ENCODE data around the gene WDR12.
"Not testable (repeated sequence)": the region's sequence is repeated elsewhere in the genome, so short reads cannot be mapped to it uniquely, and the experiment has no call there.

WDR12 gene

DNA sequence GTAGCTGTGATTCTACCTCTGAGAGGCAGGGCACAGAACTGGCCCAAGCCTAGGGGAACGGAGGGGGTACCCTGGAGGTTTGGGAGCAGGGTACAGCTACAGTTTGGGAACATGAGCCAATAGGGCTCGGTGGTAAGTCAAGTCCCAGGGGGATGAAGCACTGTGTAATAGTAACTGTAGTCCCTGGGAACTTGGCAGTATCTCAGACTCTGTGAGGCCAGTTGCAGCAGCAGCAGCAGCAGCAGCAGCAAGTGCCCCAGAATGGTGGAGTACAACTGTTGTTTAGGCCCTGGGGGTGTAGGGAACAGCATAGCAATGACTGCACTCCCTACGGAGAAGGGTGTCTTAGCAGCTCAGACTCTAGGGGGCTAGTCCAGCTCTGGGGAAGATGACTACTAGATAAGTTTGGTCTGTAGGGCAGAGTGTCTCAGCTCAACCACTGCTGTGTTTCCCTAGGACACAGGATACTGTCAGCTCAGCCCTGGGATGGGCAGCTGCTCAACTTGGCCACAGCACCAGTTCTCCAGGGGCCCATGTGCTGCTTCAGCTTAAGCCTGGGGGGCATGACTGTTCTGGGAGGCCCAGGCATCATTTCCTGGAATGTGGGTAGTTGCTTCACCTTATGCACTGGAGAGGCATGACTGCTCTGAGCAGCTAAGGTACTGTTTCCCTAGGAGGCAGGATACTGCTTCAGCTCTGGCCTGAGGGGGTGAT, 21.1 kb upstream of the WDR12 start:
- Histone ChIP-seq H3K36me3 (ENCODE audit: control insufficient read depth, insufficient read depth, low read length) (peaks cover 3% of the 10 kb centered on the region), H3K9ac (ENCODE audit: low read length) (no peak overlapping the region), H3K4me1 (ENCODE audit: control insufficient read depth, insufficient read depth, low read length) (no peaks in the 10 kb centered on the region), H3K27ac (ENCODE audit: low read depth, low read length) (no peak overlapping the region), H3K27me3 (ENCODE audit: control insufficient read depth, insufficient read depth, low read length) (no peaks in the 10 kb centered on the region), H3K4me3 (ENCODE audit: low read length) (no peak overlapping the region)

DNA sequence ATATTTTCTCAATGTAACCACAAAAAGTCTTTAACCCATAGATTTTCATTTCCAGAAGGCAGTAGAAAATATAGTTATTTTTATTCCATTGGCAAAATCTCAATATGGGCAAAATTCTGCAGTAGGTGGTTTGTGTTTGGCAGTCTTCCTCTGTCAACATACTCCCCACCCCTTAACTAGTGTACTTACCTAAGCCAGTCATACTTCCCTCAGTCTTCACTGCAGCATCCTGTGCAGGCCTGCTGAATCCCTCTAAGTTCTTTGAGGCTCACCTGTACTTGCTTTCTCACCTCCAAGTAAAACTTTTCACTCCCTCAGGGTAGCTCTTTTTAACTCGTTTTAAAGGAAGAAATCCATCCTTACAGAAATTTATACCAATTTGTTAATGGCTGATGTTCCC, 7.4 kb upstream of the WDR12 start:
- no peaks in the 10 kb centered on the region for H3K4me1 ChIP-seq (ENCODE audit: control insufficient read depth, insufficient read depth, low read length)
- H3K4me3 ChIP-seq (ENCODE audit: low read length) = no peak overlapping the region
- H3K9ac ChIP-seq (ENCODE audit: low read length) = no peak overlapping the region
- no peaks in the 10 kb centered on the region for H3K27me3 ChIP-seq (ENCODE audit: control insufficient read depth, insufficient read depth, low read length)
- H3K27ac ChIP-seq (ENCODE audit: low read depth, low read length) = no peak overlapping the region
- H3K36me3 ChIP-seq (ENCODE audit: control insufficient read depth, insufficient read depth, low read length) = peaks cover 2% of the 10 kb centered on the region

DNA sequence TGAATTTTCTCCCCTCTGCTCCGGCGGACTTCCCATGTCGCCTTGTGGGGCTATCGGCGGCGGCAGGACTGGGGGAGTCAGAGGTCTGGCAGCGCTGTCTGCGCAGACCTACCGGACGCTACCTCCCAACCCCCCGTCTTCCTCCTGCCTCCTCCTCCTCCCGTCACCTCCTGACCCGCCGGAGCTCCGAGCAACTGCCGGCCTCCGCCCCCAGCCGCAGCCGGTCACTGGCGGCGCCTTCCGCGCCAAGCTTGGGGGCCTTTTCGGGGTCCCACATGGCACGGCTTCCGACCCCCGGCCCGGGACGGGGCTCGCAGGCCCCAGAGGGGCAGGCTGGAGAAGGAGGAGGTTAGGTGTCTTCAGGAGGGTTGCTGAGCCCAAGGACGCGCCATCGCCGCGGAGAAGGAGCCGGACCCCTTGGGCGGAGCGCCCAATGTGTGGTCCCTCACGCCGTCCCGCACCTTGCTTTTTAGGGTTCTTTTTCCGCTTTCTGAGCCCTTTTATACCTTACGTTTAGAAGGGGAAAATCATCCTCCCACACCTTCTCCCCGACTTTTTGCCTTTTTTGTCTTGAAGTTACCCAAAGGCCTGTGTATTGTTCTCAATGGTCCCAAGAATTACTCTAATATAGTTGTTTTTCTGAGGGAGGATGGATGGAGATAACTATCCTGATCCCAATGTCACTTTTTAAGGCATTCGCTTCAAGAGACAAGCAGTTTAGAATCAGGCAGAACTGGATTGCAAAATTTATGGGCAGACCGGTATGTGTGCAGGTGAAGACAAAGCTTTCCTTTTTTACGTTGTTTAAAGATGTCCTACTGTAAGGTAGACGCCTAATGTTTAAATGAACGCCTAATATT, 1.1 kb upstream of the WDR12 start:
- not testable (repeated sequence) for H3K27me3 ChIP-seq (ENCODE audit: control insufficient read depth, insufficient read depth, low read length); H3K9ac ChIP-seq (ENCODE audit: low read length); H3K36me3 ChIP-seq (ENCODE audit: control insufficient read depth, insufficient read depth, low read length); H3K4me1 ChIP-seq (ENCODE audit: control insufficient read depth, insufficient read depth, low read length)
- Histone ChIP-seq H3K27ac (ENCODE audit: low read depth, low read length) (peak overlapping the region; percentile 88), H3K4me3 (ENCODE audit: low read length) (peak overlapping the region; percentile 80)

DNA sequence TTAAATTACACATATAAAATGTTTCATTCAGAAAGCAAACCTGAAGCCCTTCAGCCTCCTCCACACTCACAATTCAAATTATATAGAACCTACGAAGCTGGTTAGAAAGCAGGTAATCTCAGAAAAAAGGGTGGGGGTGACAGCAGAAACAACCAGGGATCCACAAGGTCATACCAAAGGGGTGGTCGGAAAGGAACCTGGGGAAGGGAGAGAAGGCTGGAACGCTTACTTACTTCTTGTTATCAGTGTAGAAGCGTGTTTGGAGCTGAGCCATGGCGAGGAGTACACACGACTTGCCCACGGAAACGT, 316 bp downstream of the WDR12 start:
- H3K4me3 ChIP-seq (ENCODE audit: low read length) = peak overlapping the region; percentile 80
- no peaks in the 10 kb centered on the region for H3K36me3 ChIP-seq (ENCODE audit: control insufficient read depth, insufficient read depth, low read length)
- H3K27me3 ChIP-seq (ENCODE audit: control insufficient read depth, insufficient read depth, low read length) = no peaks in the 10 kb centered on the region
- peaks cover 3% of the 10 kb centered on the region for H3K4me1 ChIP-seq (ENCODE audit: control insufficient read depth, insufficient read depth, low read length)
- no peak overlapping the region for H3K9ac ChIP-seq (ENCODE audit: low read length)
- H3K27ac ChIP-seq (ENCODE audit: low read depth, low read length) = peak overlapping the region; percentile 16

DNA sequence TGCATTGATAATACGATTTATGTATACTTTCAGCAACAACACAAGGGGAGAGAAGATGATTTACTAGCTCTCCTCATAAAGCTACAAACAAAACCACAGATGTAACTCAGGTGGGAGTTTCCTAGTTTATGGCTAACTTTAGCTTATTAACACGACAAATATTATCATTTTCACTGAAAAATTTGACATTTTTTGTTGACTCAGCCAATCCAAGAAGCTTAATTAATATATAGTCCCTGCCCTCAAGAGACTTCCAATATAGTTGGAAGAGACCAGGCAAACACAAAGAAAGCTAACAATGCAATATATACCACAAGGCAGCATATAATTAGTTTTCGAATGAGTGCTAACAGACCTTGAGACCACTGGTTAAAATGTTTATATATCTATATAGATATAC, 775 bp downstream of the WDR12 start:
- H3K4me3 ChIP-seq (ENCODE audit: low read length) = peak overlapping the region; percentile 80
- H3K36me3 ChIP-seq (ENCODE audit: control insufficient read depth, insufficient read depth, low read length) = no peaks in the 10 kb centered on the region
- no peak overlapping the region for H3K27ac ChIP-seq (ENCODE audit: low read depth, low read length)
- H3K9ac ChIP-seq (ENCODE audit: low read length) = no peak overlapping the region
- H3K4me1 ChIP-seq (ENCODE audit: control insufficient read depth, insufficient read depth, low read length) = peaks cover 3% of the 10 kb centered on the region
- H3K27me3 ChIP-seq (ENCODE audit: control insufficient read depth, insufficient read depth, low read length) = no peaks in the 10 kb centered on the region

DNA sequence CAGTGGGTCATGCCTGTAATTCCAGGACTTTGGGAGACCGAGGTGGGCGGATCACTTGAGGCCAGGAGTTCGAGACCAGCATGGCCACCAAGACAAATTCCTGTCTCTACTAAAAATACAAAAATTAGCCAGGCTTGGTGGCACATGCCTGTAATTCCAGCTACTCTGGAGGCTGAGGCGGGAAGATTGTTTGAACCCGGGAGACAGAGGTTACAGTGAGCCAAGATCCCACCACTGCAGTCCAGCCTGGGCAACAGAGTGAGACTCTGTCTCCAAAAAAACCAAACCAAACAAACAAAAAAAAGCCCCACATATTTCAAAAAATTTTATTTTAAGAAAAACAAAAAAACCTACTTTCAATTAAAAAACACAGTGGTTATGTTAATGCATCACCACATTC, 1.2 kb downstream of the WDR12 start:
- peak overlapping the region; percentile 80 for H3K4me3 ChIP-seq (ENCODE audit: low read length)
- not testable (repeated sequence) for H3K9ac ChIP-seq (ENCODE audit: low read length); H3K4me1 ChIP-seq (ENCODE audit: control insufficient read depth, insufficient read depth, low read length); H3K36me3 ChIP-seq (ENCODE audit: control insufficient read depth, insufficient read depth, low read length); H3K27me3 ChIP-seq (ENCODE audit: control insufficient read depth, insufficient read depth, low read length); H3K27ac ChIP-seq (ENCODE audit: low read depth, low read length)

DNA sequence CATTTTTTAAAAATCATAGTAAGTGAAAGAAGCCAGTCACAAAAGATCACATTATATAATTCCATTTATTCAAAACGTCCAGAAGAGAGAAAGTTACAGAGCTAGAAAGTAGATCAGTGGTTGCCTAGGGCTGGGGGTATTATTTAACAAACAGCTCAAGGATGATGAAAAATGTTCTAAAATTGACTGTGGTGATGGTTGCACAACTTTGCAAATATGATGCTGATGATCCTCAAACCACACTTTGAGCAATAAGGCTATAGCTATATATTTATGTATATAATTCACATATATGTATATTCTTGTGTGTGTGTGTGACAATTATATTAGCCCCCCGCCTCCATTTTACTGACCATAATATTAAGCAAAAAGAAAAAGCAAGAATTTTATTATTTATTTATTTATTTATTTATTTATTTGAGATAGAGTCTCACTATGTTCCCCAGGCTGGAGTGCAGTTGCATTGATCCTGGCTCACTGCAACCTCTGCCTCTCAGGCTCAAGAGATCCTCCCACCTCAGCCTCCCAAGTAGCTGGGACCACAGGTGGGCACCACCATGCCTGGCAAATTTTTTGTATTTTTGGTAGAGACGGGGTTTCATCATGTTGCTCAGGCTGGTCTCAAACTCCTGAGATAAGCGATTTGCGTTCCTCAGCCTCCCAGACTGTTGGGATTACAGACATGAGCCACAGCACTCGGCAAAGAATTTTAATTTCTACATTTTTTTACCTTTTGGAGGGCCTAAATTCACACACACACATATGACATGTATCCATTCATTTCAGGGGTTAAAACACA, 1.9 kb downstream of the WDR12 start:
- no peaks in the 10 kb centered on the region for H3K36me3 ChIP-seq (ENCODE audit: control insufficient read depth, insufficient read depth, low read length)
- H3K27me3 ChIP-seq (ENCODE audit: control insufficient read depth, insufficient read depth, low read length) = no peaks in the 10 kb centered on the region
- no peak overlapping the region for H3K9ac ChIP-seq (ENCODE audit: low read length)
- peaks cover 3% of the 10 kb centered on the region for H3K4me1 ChIP-seq (ENCODE audit: control insufficient read depth, insufficient read depth, low read length)
- no peak overlapping the region for H3K4me3 ChIP-seq (ENCODE audit: low read length)
- H3K27ac ChIP-seq (ENCODE audit: low read depth, low read length) = no peak overlapping the region

DNA sequence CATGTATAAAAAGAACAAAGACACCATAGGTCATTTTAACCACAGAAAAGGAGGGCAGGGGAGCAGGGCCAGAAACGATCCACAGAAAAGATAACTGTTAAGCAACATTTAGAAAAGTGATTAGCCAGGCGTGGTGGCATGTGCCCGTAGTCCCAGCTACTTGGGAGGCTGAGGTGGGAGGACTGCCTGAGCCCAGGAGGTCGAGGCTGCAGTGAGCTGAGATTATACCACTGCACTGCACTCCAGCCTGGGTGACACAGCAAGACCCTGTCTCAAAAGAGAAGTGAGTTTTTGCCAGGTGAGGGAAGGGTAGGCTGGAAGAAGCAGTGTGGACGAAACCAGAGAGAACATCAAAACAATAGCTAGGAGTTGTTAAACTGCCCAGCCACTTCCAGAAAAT, 3.3 kb downstream of the WDR12 start:
- Histone ChIP-seq H3K27ac (ENCODE audit: low read depth, low read length) (no peak overlapping the region), H3K36me3 (ENCODE audit: control insufficient read depth, insufficient read depth, low read length) (no peaks in the 10 kb centered on the region), H3K4me1 (ENCODE audit: control insufficient read depth, insufficient read depth, low read length) (peaks cover 3% of the 10 kb centered on the region), H3K4me3 (ENCODE audit: low read length) (no peak overlapping the region), H3K9ac (ENCODE audit: low read length) (no peak overlapping the region), H3K27me3 (ENCODE audit: control insufficient read depth, insufficient read depth, low read length) (no peaks in the 10 kb centered on the region)

DNA sequence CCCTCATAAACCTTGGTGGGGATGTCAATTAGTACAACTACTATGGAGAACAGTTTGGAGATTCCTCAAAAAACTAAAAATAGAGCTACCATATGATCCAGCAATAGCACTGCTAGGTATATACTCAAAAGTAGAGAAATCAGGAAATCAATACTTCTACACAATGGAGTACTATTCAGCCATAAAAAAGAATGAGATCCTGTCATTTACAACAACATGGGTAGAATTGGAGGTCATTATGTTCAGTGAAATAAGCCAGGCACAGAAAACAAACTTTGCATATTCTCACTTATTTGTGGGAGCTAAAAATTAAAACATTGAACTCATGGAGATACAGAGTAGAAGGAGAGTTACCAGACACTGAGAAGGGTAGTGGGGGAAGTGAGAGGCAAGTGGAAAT, 6.0 kb downstream of the WDR12 start:
- H3K27ac ChIP-seq (ENCODE audit: low read depth, low read length); H3K4me3 ChIP-seq (ENCODE audit: low read length); H3K36me3 ChIP-seq (ENCODE audit: control insufficient read depth, insufficient read depth, low read length); H3K9ac ChIP-seq (ENCODE audit: low read length); H3K27me3 ChIP-seq (ENCODE audit: control insufficient read depth, insufficient read depth, low read length); H3K4me1 ChIP-seq (ENCODE audit: control insufficient read depth, insufficient read depth, low read length): not testable (repeated sequence)

DNA sequence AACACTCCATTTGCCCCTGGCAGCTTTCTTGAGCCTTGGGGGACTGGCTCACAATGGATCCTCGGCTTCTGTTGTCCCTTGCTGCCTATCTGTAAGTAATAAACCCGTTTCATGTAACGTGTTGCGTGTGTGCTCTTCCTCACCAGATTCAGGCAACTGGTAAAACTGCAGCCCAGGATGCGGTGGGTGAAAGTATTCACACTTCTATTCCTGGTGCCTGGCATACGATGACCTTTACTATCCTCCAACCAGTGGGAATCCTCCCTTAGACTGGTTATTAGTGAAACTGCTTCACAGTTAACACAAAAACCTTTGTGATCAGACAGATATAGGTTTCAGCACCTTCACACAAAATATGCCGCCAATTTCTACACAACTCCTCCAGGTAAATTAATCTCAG, 26.3 kb downstream of the WDR12 start:
- Histone ChIP-seq H3K27ac (ENCODE audit: low read depth, low read length) (no peak overlapping the region), H3K27me3 (ENCODE audit: control insufficient read depth, insufficient read depth, low read length) (no peaks in the 10 kb centered on the region), H3K36me3 (ENCODE audit: control insufficient read depth, insufficient read depth, low read length) (peaks cover 13% of the 10 kb centered on the region), H3K4me1 (ENCODE audit: control insufficient read depth, insufficient read depth, low read length) (no peaks in the 10 kb centered on the region), H3K4me3 (ENCODE audit: low read length) (no peak overlapping the region), H3K9ac (ENCODE audit: low read length) (no peak overlapping the region)

DNA sequence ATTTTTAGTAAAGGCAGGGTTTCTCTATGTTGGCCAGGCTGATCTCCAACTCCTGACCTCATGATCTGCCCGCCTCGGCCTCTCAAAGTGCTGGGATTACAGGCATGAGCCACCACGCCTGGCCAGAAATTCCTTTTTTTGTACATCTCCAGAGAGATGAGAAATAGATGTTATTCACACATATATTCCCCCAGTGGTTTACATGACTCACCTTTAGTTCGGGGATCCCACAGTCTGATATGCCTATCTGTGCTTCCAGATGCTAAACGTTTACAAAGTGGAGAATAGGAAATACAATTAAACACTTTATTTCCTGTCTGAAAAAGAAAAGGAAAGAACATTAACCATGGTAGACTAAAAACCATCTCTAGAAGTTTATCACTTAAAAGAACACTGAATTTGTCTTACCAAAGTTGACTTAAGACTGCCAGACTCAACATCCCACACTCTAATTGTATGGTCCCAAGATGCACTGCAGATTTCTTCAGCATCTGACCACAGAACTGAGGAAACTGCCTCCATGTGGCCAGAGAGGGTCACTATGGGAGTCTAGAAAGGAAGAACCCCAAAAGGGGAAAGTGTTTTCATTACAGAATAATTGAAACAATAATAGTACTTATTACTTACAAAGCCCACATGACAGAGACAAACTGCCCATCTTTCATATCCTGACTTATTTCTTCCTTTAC, 27.3 kb downstream of the WDR12 start:
- H3K4me3 ChIP-seq (ENCODE audit: low read length) = no peak overlapping the region
- H3K9ac ChIP-seq (ENCODE audit: low read length) = no peak overlapping the region
- no peaks in the 10 kb centered on the region for H3K4me1 ChIP-seq (ENCODE audit: control insufficient read depth, insufficient read depth, low read length)
- peaks cover 8% of the 10 kb centered on the region for H3K36me3 ChIP-seq (ENCODE audit: control insufficient read depth, insufficient read depth, low read length)
- H3K27me3 ChIP-seq (ENCODE audit: control insufficient read depth, insufficient read depth, low read length) = no peaks in the 10 kb centered on the region
- no peak overlapping the region for H3K27ac ChIP-seq (ENCODE audit: low read depth, low read length)

DNA sequence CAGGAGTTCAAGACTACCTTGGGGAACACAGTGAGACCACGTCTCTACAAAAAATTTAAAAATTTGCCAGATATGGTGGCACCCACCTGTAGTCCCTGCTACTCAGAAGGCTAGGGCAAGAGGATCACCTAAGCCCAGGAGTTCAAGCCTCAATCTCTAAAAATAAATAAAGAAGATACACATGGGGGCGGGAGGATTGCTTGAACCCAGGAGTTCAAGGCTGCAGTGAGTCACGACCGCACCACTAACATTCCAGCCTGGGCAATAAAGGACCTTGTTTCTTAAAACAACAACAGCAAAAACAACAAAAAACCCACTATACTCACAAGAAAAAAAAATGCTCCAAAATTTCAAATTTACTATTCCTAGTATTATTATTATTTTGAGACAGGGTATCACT, 29.9 kb downstream of the WDR12 start:
- peaks cover 8% of the 10 kb centered on the region for H3K36me3 ChIP-seq (ENCODE audit: control insufficient read depth, insufficient read depth, low read length)

More for the DNA sequence above, 29.9 kb downstream of the WDR12 start:
- H3K9ac ChIP-seq (ENCODE audit: low read length) = no peak overlapping the region
- H3K27me3 ChIP-seq (ENCODE audit: control insufficient read depth, insufficient read depth, low read length) = no peaks in the 10 kb centered on the region
- no peak overlapping the region for H3K4me3 ChIP-seq (ENCODE audit: low read length)
- no peaks in the 10 kb centered on the region for H3K4me1 ChIP-seq (ENCODE audit: control insufficient read depth, insufficient read depth, low read length)
- H3K27ac ChIP-seq (ENCODE audit: low read depth, low read length) = no peak overlapping the region
